HepG2 (cell line): ENCODE results near the gene PPP1R16B. TPM values are rescaled to one million over a fixed set of nuclear protein-coding genes. Genes with fewer than 3 reads are reported as not detected.

Source experiments
- ATAC-seq: fragments of 200-7000 bp; cut with Tn5 transposase; 3 replicates; pipeline ENCODE4 v1.9.1; 2020; ENCODE audit warnings: mild to moderate bottlenecking, moderate library complexity
- BruUV-seq: library from RNA; stranded (reverse); fragments of 400-500 nt; replicated peaks from 2 replicates; lab custom pipeline; 2021; lab: Mats Ljungman, UMichigan
- CTCF ChIA-PET: fragments of 300-600 bp; formaldehyde crosslinking; extraction: SDS; loops from one replicate; lab custom pipeline; 2021; ENCODE audit warnings: low total read pairs, inconsistent platforms, low intra/inter-chr PET ratio; lab: Yijun Ruan, JAX
- POLR2A ChIA-PET: fragments of 350-600 bp; sonication (Branson Sonifier 250); formaldehyde crosslinking; loops from one replicate; lab custom pipeline; 2020; ENCODE audit warnings: antibody characterized with exemption, inconsistent platforms; lab: Yijun Ruan, JAX
- DNase-seq: peaks from one replicate; pipeline ENCODE4 v3.0.0-alpha.2; 2015; ENCODE audit warnings: low spot score
- FAIRE-seq: peaks from 3 replicates; lab custom pipeline; 2011; peaks lifted over from hg19 to GRCh38; lab: Jason Lieb, UNC
- H2AFZ ChIP-seq: one replicate; pipeline ENCODE4 v1.6.1; 2011; ENCODE audit warnings: low read length, inconsistent platforms
- H3K27ac ChIP-seq: fragments of 300-600 bp; 3 replicates; pipeline ENCODE4 v1.8.0; 2011; ENCODE audit warnings: mixed run types, mild to moderate bottlenecking, mixed read lengths, low read length, inconsistent platforms; ENCODE audit not compliant: insufficient read depth; ENCODE audit errors: extremely low read length
- H3K27me3 ChIP-seq, 2 experiments: fragments of 200-600 bp in 1 of 2; 2 replicates in 1 of 2; 3 replicates in 1 of 2; pipeline versions ENCODE4 v1.6.0 to v1.8.0; 2011; ENCODE audit warnings: low read length in 2 of 2, mild to moderate bottlenecking in 2 of 2, moderate library complexity in 2 of 2, inconsistent platforms in 1 of 2; ENCODE audit not compliant: insufficient read depth in 2 of 2, control insufficient read depth in 1 of 2
- H3K36me3 ChIP-seq, 2 experiments: fragments of 200-600 bp in 1 of 2; replicated peaks in 1 of 2; 2 replicates in 1 of 2; 3 replicates in 1 of 2; pipeline versions ENCODE4 v1.5.1 to v1.8.0; 2011; ENCODE audit warnings: low read length in 2 of 2, inconsistent platforms in 1 of 2; ENCODE audit not compliant: insufficient read depth in 2 of 2, control insufficient read depth in 1 of 2
- H3K4me1 ChIP-seq: 2 replicates; pipeline ENCODE4 v1.5.1; 2012; ENCODE audit warnings: low read length, inconsistent platforms; ENCODE audit not compliant: insufficient read depth
- H3K4me2 ChIP-seq: 2 replicates; pipeline ENCODE4 v1.6.0; 2011; ENCODE audit warnings: low read depth, low read length, inconsistent platforms
- H3K4me3 ChIP-seq, 3 experiments: fragments of 200-600 bp in 1 of 3; sonication (generic), shearing (Covaris generic) in 1 of 3; replicated peaks in 1 of 3; 2 replicates each; pipeline ENCODE4 v1.5.1; 2011 to 2016; ENCODE audit warnings: low read length in 3 of 3, inconsistent platforms in 2 of 3, low read depth in 2 of 3, mild to moderate bottlenecking in 2 of 3, control low read depth in 1 of 3, mixed read lengths in 1 of 3; ENCODE audit not compliant: insufficient read depth in 1 of 3
- H3K79me2 ChIP-seq: one replicate; pipeline ENCODE4 v1.6.1; 2011; ENCODE audit warnings: low read length, inconsistent platforms; ENCODE audit not compliant: insufficient read depth
- H3K9ac ChIP-seq: 2 replicates; pipeline ENCODE4 v1.6.0; 2011; ENCODE audit warnings: mild to moderate bottlenecking, low read depth, low read length, inconsistent platforms; ENCODE audit not compliant: insufficient read depth
- H3K9me3 ChIP-seq: 2 replicates; pipeline ENCODE4 v1.5.1; 2012; ENCODE audit warnings: mild to moderate bottlenecking, low read length
- H4K20me1 ChIP-seq: 2 replicates; pipeline ENCODE4 v1.6.0; 2011; ENCODE audit warnings: inconsistent platforms, mild to moderate bottlenecking, low read length, moderate library complexity; ENCODE audit not compliant: insufficient read depth
- FOXM1 ChIP-seq: sonication (generic); formaldehyde crosslinking; IDR thresholded peaks from 2 replicates; pipeline ENCODE4 v1.5.0; 2020; ENCODE audit warnings: missing genetic modification reagents
- HCFC1 ChIP-seq: fragments of 150-350 bp; IDR thresholded peaks from 2 replicates; pipeline ENCODE4 v1.6.1; 2014; ENCODE audit warnings: low read depth, low read length
- HES4 ChIP-seq: sonication (generic); formaldehyde crosslinking; IDR thresholded peaks from 2 replicates; pipeline ENCODE4 v1.9.0; 2021; ENCODE audit warnings: mild to moderate bottlenecking, missing genetic modification reagents, borderline replicate concordance
- HNRNPK ChIP-seq: fragments of 200-400 bp; formaldehyde crosslinking; IDR thresholded peaks from 2 replicates; pipeline ENCODE4 v1.6.1; 2018; ENCODE audit warnings: low read length, low read depth, moderate library complexity, mild to moderate bottlenecking; ENCODE audit not compliant: poor library complexity, severe bottlenecking
- MED13 ChIP-seq: sonication (generic); formaldehyde crosslinking; IDR thresholded peaks from 2 replicates; pipeline ENCODE4 v1.5.0; 2020; ENCODE audit warnings: missing genetic modification reagents
- NBN ChIP-seq: fragments of 450-650 bp; conservative IDR thresholded peaks from 2 replicates; pipeline ENCODE4 v1.6.1; 2017
- RAD51 ChIP-seq: fragments of 450-650 bp; IDR thresholded peaks from 2 replicates; pipeline ENCODE4 v1.6.1; 2016; ENCODE audit warnings: borderline replicate concordance
- TBL1XR1 ChIP-seq: fragments of 150-350 bp; IDR thresholded peaks from 2 replicates; pipeline ENCODE4 v1.6.1; 2014; ENCODE audit warnings: borderline replicate concordance, low read length; ENCODE audit not compliant: partially characterized antibody
- ZBTB21 ChIP-seq: sonication (generic); formaldehyde crosslinking; IDR thresholded peaks from 2 replicates; pipeline ENCODE4 v1.4.0; 2020; ENCODE audit warnings: missing genetic modification reagents
- ZFP36 ChIP-seq: fragments of 150-350 bp; IDR thresholded peaks from 2 replicates; pipeline ENCODE4 v1.6.1; 2018; ENCODE audit warnings: borderline replicate concordance, low read length, low read depth; ENCODE audit not compliant: partially characterized antibody
- ZNF205 ChIP-seq: IDR thresholded peaks from 2 replicates; pipeline ENCODE4 v1.6.1; 2018; ENCODE audit warnings: missing biosample characterization, missing genetic modification reagents
- ZNF282 ChIP-seq: fragments of 450-650 bp; IDR thresholded peaks from 2 replicates; pipeline ENCODE4 v1.6.1; 2018; ENCODE audit not compliant: partially characterized antibody
- ZNF558 ChIP-seq: sonication (generic); formaldehyde crosslinking; IDR thresholded peaks from 2 replicates; pipeline ENCODE4 v1.9.0; 2022; ENCODE audit warnings: mild to moderate bottlenecking, missing genetic modification reagents, borderline replicate concordance
- ZNF713 ChIP-seq: sonication (generic); formaldehyde crosslinking; IDR thresholded peaks from 2 replicates; pipeline ENCODE4 v1.4.0; 2020; ENCODE audit warnings: mild to moderate bottlenecking, missing genetic modification reagents
- WGBS: methylation state at CpG from one replicate; pipeline ENCODE4 v1.1.6; 2017; ENCODE audit warnings: low lambda C conversion rate; 5-methylcytosine and 5-hydroxymethylcytosine counted together
- in situ Hi-C: cut with HindIII; loops from 2 replicates; pipeline ENCODE4 v1.10.0; 2017; ENCODE audit warnings: low pct_unique_long_range_greater_than_20kb; ENCODE audit not compliant: extremely low pct_ligation_motif_present
- intact Hi-C: fragments of 100-400 bp; cut with micrococcal nuclease; formaldehyde crosslinking; loops from one replicate; pipeline ENCODE4 v1.10.0; 2022; ENCODE audit not compliant: unreplicated experiment
- polyA plus RNA-seq, 8 experiments: library from polyadenylated mRNA; depleted of rRNA in 3 of 8; stranded (reverse) in 7 of 8; unstranded in 1 of 8; fragments of >200 nt; fragmentation: Illumina TruSeq in 4 of 8; extraction: Trizol in 4 of 8; gene quantifications; 2 replicates each; pipeline versions ENCODE4 v1.2.1 to v1.2.3, GENCODE V29; 2011 to 2016; ENCODE audit warnings: low read depth in 4 of 8, missing spikeins in 1 of 8, mixed read lengths in 1 of 8; ENCODE audit not compliant: insufficient read depth in 1 of 8
- total RNA-seq, 5 experiments: library from RNA; depleted of rRNA; stranded (reverse); fragments of >200 nt; fragmentation: Illumina TruSeq; extraction: Trizol; gene quantifications; 2 replicates each; pipeline ENCODE4 v1.2.3, GENCODE V29; 2016; ENCODE audit warnings: low read depth in 1 of 5
- TF ChIP-seq, protein P1 (sequence below): IDR thresholded peaks from 2 replicates; pipeline ENCODE4 v1.6.1; 2018; ENCODE audit warnings: missing genetic modification reagents, mild to moderate bottlenecking, missing compliant biosample characterization
- TF ChIP-seq, protein P2 (sequence below), 2 experiments: sonication (generic) in 1 of 2; formaldehyde crosslinking in 1 of 2; IDR thresholded peaks; 2 replicates each; pipeline versions ENCODE4 v1.5.1 to v1.6.1; 2011 to 2020; ENCODE audit warnings: borderline replicate concordance in 1 of 2, low read depth in 1 of 2, low read length in 1 of 2, mild to moderate bottlenecking in 1 of 2, missing genetic modification reagents in 1 of 2, moderate library complexity in 1 of 2

The PPP1R16B gene
- total and polyA plus RNA-seq, 2 of the 13 experiments (the other 11 are each of a cell fraction or from before 2014, with no cell fraction given) = 0.02 to 0.11 TPM

GRCh38 chr20:38847840-38848239, 42.3 kb downstream of the PPP1R16B start:
- POLR2A ChIA-PET = no interaction called here
- no peak for DNase-seq
- H2AFZ ChIP-seq = no peak overlapping the region
- H3K9ac ChIP-seq = no peak overlapping the region
- intact Hi-C loops (no loop called here), in situ Hi-C loops (no loop called here)
- no peak overlapping the region for H3K27ac ChIP-seq
- H3K36me3 ChIP-seq = no peaks in the 10 kb centered on the region
- TF ChIP-seq ZFP36 (no peak), ZNF205 (CRISPR knock-in tag) (no peak), RAD51 (no peak), ZNF282 (no peak), TBL1XR1 (no peak), NBN (no peak)
- TF ChIP-seq, protein P1, sequence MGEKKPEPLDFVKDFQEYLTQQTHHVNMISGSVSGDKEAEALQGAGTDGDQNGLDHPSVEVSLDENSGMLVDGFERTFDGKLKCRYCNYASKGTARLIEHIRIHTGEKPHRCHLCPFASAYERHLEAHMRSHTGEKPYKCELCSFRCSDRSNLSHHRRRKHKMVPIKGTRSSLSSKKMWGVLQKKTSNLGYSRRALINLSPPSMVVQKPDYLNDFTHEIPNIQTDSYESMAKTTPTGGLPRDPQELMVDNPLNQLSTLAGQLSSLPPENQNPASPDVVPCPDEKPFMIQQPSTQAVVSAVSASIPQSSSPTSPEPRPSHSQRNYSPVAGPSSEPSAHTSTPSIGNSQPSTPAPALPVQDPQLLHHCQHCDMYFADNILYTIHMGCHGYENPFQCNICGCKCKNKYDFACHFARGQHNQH = no peak
- no peak overlapping the region for H3K4me2 ChIP-seq
- no peak for FAIRE-seq
- no peaks in the 10 kb centered on the region for H3K4me1 ChIP-seq
- H4K20me1 ChIP-seq = no peaks in the 10 kb centered on the region
- 0% methylated on average over 1 of the region's 1 CpG for WGBS
- H3K9me3 ChIP-seq = no peaks in the 10 kb centered on the region
- peaks cover 0 to 8% of the 10 kb centered on the region in 2 experiments; a peak in 1 of 5 replicates for H3K27me3 ChIP-seq
- BruUV-seq = no TSS peak
- ATAC-seq = no peak
- no peak overlapping the region for H3K4me3 ChIP-seq
- no peaks in the 10 kb centered on the region for H3K79me2 ChIP-seq
- CTCF ChIA-PET = interaction anchor here (0.6 kb wide), 1 partner anchor 140 kb away, joined by 3 read pairs; no protein-coding TSS in a partner anchor

- Histone ChIP-seq H3K9me3 (no peaks in the 10 kb centered on the region), H3K4me3 (no peak overlapping the region), H3K79me2 (no peaks in the 10 kb centered on the region), H3K36me3 (no peaks in the 10 kb centered on the region), H3K4me1 (no peaks in the 10 kb centered on the region), H3K27me3 (peaks cover 0 to under 1% of the 10 kb centered on the region in 2 experiments; a peak in 2 of 5 replicates), H2AFZ (no peak overlapping the region), H3K27ac (no peak overlapping the region), H4K20me1 (no peaks in the 10 kb centered on the region), H3K4me2 (no peak overlapping the region), H3K9ac (no peak overlapping the region)
- ATAC-seq (no peak), FAIRE-seq (no peak), DNase-seq (no peak)
- BruUV-seq = no TSS peak
- in situ Hi-C loops (no loop called here), intact Hi-C loops (no loop called here)
- POLR2A ChIA-PET = no interaction called here
- CTCF ChIA-PET = no interaction called here
- TF ChIP-seq ZNF558 (CRISPR knock-in tag) (no peak), HES4 (CRISPR knock-in tag) (no peak), MED13 (CRISPR knock-in tag) (no peak), HNRNPK (no peak), HCFC1 (no peak), ZNF713 (CRISPR knock-in tag) (no peak), ZBTB21 (CRISPR knock-in tag) (no peak), FOXM1 (CRISPR knock-in tag) (no peak)
- TF ChIP-seq, protein P2, sequence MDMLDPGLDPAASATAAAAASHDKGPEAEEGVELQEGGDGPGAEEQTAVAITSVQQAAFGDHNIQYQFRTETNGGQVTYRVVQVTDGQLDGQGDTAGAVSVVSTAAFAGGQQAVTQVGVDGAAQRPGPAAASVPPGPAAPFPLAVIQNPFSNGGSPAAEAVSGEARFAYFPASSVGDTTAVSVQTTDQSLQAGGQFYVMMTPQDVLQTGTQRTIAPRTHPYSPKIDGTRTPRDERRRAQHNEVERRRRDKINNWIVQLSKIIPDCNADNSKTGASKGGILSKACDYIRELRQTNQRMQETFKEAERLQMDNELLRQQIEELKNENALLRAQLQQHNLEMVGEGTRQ (IDR thresholded peaks at IDR 0.05; ENCODE audit: low read depth, low read length) = 0 out of 2 replicates have a peak, but pooled peaks have one; percentile 6
- TF ChIP-seq, protein P2 (CRISPR knock-in tag; IDR thresholded peaks at IDR 0.05; ENCODE audit: borderline replicate concordance) = no peak
- 52% methylated on average over 8 of the region's 8 CpGs for WGBS
Observed at GRCh38 chr20:38853759-38854158, 48.3 kb downstream of the PPP1R16B start.
